ENCODE results near the gene CACNA1H.

The CACNA1H gene

GRCh38 chr16:1123525-1124230 lies 29.2 kb upstream of the CACNA1H start:
- DNase-seq = no peak

GRCh38 chr16:1124291-1124690 lies 28.6 kb upstream of the CACNA1H start:
- no peak for DNase-seq

- no peak for DNase-seq
Measured at GRCh38 chr16:1124795-1125194, 28.1 kb upstream of the CACNA1H start.

GRCh38 chr16:1125471-1125870 lies 27.4 kb upstream of the CACNA1H start:
- DNase-seq = peak in 1 of 2 experiments; percentile 11

GRCh38 chr16:1126044-1126443 lies 26.9 kb upstream of the CACNA1H start:
- no peak for DNase-seq

GRCh38 chr16:1126586-1126985 lies 26.3 kb upstream of the CACNA1H start:
- DNase-seq = no peak

GRCh38 chr16:1127101-1127500 lies 25.8 kb upstream of the CACNA1H start:
- DNase-seq = no peak

- no peak for DNase-seq
Measured at GRCh38 chr16:1127971-1128715, 24.8 kb upstream of the CACNA1H start.

- DNase-seq = no peak
Measured at GRCh38 chr16:1129106-1129960, 23.6 kb upstream of the CACNA1H start.

GRCh38 chr16:1130382-1130781 lies 22.5 kb upstream of the CACNA1H start:
- DNase-seq = no peak

- no peak for DNase-seq
Measured at GRCh38 chr16:1131378-1131994, 21.4 kb upstream of the CACNA1H start.

GRCh38 chr16:1132431-1132830 lies 20.5 kb upstream of the CACNA1H start:
- no peak for DNase-seq

- no peak for DNase-seq
Measured at GRCh38 chr16:1133271-1133670, 19.6 kb upstream of the CACNA1H start.

GRCh38 chr16:1133810-1134520 lies 18.9 kb upstream of the CACNA1H start:
- DNase-seq = no peak

- DNase-seq = no peak
Measured at GRCh38 chr16:1134776-1135458, 18.0 kb upstream of the CACNA1H start.

GRCh38 chr16:1135459-1135825 lies 17.5 kb upstream of the CACNA1H start:
- no peak for DNase-seq

- no peak for DNase-seq
Measured at GRCh38 chr16:1137604-1138003, 15.3 kb upstream of the CACNA1H start.

- no peak for DNase-seq
Measured at GRCh38 chr16:1140582-1141162, 12.2 kb upstream of the CACNA1H start.

GRCh38 chr16:1141191-1141590 lies 11.7 kb upstream of the CACNA1H start:
- no peak for DNase-seq

- no peak for DNase-seq
Measured at GRCh38 chr16:1141716-1142115, 11.2 kb upstream of the CACNA1H start.

GRCh38 chr16:1142911-1143310 lies 10.0 kb upstream of the CACNA1H start:
- no peak for DNase-seq
